GM12865 (cell line): Measurements from ENCODE around the gene CEP76.

Experiments
- DNase-seq: peaks from one replicate; pipeline ENCODE4 v3.0.0; 2010; ENCODE audit warnings: low read depth
- H3K4me3 ChIP-seq: 2 replicates; pipeline ENCODE4 v1.5.1; 2011; ENCODE audit warnings: mild to moderate bottlenecking, low read depth, low read length, control low read depth
- TF ChIP-seq, protein P1 (sequence below): IDR thresholded peaks from 2 replicates; pipeline ENCODE4 v1.5.1; 2011; ENCODE audit warnings: low read length, control low read depth, low read depth, inconsistent platforms; ENCODE audit not compliant: insufficient read depth; ENCODE audit errors: missing control alignments

Gene CEP76

DNA sequence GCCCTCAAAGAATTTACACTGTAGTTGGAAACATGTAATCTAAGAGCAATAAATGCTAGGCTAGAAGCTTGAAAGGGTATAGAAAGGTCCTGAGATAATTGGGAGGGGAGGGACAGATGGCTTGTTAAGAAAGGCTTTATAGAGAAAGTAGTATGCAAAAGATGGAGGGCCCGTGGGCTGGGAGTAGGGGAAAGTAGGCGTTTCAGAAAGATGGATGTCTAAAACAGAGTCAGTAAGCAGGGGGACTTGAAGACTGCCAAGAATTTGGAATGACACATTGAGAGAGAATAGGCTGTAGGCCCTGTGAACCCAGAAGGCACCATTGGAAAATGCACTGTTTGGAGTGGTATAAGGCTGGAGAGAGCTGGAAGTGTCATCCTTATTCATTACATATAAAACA lies 1.1 kb upstream of the CEP76 start:
- TF ChIP-seq, protein P1, sequence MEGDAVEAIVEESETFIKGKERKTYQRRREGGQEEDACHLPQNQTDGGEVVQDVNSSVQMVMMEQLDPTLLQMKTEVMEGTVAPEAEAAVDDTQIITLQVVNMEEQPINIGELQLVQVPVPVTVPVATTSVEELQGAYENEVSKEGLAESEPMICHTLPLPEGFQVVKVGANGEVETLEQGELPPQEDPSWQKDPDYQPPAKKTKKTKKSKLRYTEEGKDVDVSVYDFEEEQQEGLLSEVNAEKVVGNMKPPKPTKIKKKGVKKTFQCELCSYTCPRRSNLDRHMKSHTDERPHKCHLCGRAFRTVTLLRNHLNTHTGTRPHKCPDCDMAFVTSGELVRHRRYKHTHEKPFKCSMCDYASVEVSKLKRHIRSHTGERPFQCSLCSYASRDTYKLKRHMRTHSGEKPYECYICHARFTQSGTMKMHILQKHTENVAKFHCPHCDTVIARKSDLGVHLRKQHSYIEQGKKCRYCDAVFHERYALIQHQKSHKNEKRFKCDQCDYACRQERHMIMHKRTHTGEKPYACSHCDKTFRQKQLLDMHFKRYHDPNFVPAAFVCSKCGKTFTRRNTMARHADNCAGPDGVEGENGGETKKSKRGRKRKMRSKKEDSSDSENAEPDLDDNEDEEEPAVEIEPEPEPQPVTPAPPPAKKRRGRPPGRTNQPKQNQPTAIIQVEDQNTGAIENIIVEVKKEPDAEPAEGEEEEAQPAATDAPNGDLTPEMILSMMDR: no peak
- DNase-seq: peak; percentile 29
- peak overlapping the region; percentile 94 for H3K4me3 ChIP-seq

DNA sequence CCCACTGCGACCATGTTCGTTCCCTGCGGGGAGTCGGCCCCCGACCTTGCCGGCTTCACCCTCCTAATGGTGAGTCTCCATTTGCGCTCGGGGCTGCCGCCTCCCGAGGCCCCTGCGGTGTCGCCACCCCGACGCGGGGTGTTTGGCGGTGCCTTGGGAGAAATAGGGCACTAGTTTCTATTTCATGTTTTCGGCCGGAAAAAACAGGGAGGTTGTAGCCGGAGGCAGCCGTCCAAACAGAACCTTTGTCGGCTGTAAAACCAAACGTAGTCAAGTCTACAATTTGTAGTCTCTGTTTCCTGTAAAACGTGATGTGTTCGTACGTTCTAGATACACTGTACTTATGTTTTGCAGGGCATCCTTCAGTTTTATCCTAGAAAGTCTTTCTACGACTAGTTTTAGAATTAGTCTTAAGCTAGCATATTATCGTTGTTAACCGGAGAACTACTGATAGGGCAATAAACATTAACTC lies 609 bp upstream of the CEP76 start:
- TF ChIP-seq, protein P1: no peak

GRCh38 chr18:12701161-12701560 lies 1.4 kb downstream of the CEP76 start:
- peak overlapping the region; percentile 94 for H3K4me3 ChIP-seq
- TF ChIP-seq, protein P1: no peak
- DNase-seq: no peak

More for the DNA sequence above, 609 bp upstream of the CEP76 start:
- H3K4me3 ChIP-seq: peak overlapping the region; percentile 94
- no peak for DNase-seq

DNA sequence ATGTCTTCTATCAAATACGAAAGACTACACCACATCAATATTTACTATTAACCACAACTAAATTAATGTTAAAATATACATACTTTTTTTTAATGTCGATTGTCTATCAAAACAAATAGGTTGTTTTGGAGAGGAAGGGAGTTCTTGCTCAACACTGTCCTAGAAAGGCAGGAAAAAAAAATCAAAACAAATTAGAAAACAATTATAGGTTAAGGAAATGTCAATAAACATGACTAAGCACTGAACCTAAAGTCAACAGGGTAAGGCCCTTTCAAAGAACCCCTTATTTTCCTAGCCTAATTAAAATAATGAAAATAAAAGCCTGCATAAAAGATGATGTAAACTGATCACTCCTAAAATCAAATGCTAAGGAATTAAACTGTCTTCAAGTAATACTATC lies 2.8 kb downstream of the CEP76 start:
- DNase-seq: no peak
- TF ChIP-seq, protein P1: no peak

DNA sequence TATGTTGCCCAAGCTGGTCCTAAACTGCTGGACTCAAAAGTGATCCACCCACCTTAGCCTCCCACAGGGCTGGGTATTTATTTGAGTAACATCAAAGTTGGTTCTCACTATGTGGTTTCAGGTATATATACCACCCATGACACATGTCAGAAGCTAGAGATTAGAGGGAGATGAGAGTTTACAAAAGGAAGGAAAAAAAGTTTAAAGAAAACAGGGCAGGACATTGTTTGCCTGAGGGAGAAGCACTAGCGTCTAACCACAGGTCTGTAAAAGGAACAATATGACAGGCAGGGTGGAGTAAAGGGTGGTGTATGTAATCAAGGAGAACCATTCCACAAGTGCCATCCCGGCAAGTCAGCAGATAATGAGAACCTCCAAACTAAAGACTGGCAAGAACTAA lies 8.5 kb downstream of the CEP76 start:
- TF ChIP-seq, protein P1: no peak
- no peak overlapping the region for H3K4me3 ChIP-seq
- DNase-seq: peak; percentile 11

More for the DNA sequence above, 2.8 kb downstream of the CEP76 start:
- H3K4me3 ChIP-seq: no peak overlapping the region

DNA sequence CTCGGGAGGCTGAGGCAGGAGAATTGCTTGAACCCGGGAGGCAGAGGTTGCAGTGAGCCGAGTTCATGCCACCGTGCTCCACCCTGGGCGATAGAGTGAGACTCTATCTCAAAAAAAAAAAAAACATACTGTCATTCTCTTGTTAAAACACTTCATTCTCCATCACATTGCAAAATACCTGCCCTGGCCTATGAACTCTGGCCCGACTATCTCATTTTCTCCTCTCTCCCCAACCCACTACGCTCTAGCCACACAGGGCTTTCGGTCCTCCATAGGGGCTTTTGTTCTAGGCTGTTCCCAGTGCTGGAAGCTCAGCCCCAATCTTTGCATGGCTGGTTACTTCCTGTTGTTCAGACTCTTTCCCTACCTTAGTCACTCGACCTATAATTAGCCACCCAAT lies 10.3 kb downstream of the CEP76 start:
- TF ChIP-seq, protein P1: no peak

GRCh38 chr18:12689256-12689850 lies 13.2 kb downstream of the CEP76 start:
- no peak overlapping the region for H3K4me3 ChIP-seq
- DNase-seq: no peak
- TF ChIP-seq, protein P1: no peak

More for the DNA sequence above, 10.3 kb downstream of the CEP76 start:
- no peak for DNase-seq
- no peak overlapping the region for H3K4me3 ChIP-seq
